Osteoblast (primary cell): ENCODE measurements around the gene HCN3. TPM values are rescaled to one million over a fixed set of nuclear protein-coding genes. Genes with fewer than 3 reads are reported as not detected.
"Not testable (repeated sequence)": the region's sequence is repeated elsewhere in the genome, so short reads cannot be mapped to it uniquely, and the experiment has no call there.

Experiments
- DNase-seq: peaks from one replicate; pipeline ENCODE4 v3.0.0; 2011; ENCODE audit warnings: low spot score, mixed read lengths; ENCODE audit not compliant: insufficient read length; ENCODE audit errors: missing footprints
- H2AFZ ChIP-seq: 2 replicates; pipeline ENCODE4 v1.6.0; 2011; ENCODE audit warnings: mild to moderate bottlenecking, low read length
- H3K27ac ChIP-seq: 2 replicates; pipeline ENCODE4 v1.5.1; 2011; ENCODE audit warnings: mild to moderate bottlenecking, low read depth, low read length, moderate library complexity
- H3K27me3 ChIP-seq: 2 replicates; pipeline ENCODE4 v1.6.0; 2012; ENCODE audit warnings: mild to moderate bottlenecking, control low read depth, inconsistent platforms, low read length, moderate library complexity; ENCODE audit not compliant: insufficient read depth
- H3K36me3 ChIP-seq: 2 replicates; pipeline ENCODE4 v1.5.1; 2011; ENCODE audit warnings: mild to moderate bottlenecking, low read length, control low read depth, moderate library complexity; ENCODE audit not compliant: insufficient read depth
- H3K4me1 ChIP-seq: 2 replicates; pipeline ENCODE4 v1.5.1; 2011; ENCODE audit warnings: mild to moderate bottlenecking, low read length, control low read depth, moderate library complexity; ENCODE audit not compliant: insufficient read depth
- H3K4me2 ChIP-seq: 2 replicates; pipeline ENCODE4 v1.6.0; 2011; ENCODE audit warnings: mild to moderate bottlenecking, low read length; ENCODE audit not compliant: insufficient read depth
- H3K4me3 ChIP-seq: fragments of 200-600 bp; sonication (generic); 3 replicates; pipeline ENCODE4 v1.5.1; 2012; ENCODE audit warnings: mild to moderate bottlenecking, low read length, inconsistent platforms; ENCODE audit not compliant: insufficient read depth
- H3K79me2 ChIP-seq: 2 replicates; pipeline ENCODE4 v1.6.0; 2012; ENCODE audit warnings: mild to moderate bottlenecking, low read length, control low read depth, inconsistent platforms; ENCODE audit not compliant: insufficient read depth
- H3K9me3 ChIP-seq: 2 replicates; pipeline ENCODE4 v1.5.1; 2011; ENCODE audit warnings: low read depth, low read length, control low read depth
- H4K20me1 ChIP-seq: 2 replicates; pipeline ENCODE4 v1.6.0; 2012; ENCODE audit warnings: mild to moderate bottlenecking, low read length, control low read depth; ENCODE audit not compliant: insufficient read depth
- total RNA-seq: library from RNA; depleted of rRNA; stranded (reverse); fragments of >200 nt; gene quantifications from 2 replicates; pipeline ENCODE4 v1.2.3, GENCODE V29; 2012
- TF ChIP-seq, protein P1 (sequence below): IDR thresholded peaks from 2 replicates; pipeline ENCODE4 v1.5.1; 2011; ENCODE audit warnings: mild to moderate bottlenecking, low read depth, low read length, moderate library complexity; ENCODE audit errors: extremely low read depth

The HCN3 gene
- total RNA-seq, 1 donor = 2.5 TPM

DNA sequence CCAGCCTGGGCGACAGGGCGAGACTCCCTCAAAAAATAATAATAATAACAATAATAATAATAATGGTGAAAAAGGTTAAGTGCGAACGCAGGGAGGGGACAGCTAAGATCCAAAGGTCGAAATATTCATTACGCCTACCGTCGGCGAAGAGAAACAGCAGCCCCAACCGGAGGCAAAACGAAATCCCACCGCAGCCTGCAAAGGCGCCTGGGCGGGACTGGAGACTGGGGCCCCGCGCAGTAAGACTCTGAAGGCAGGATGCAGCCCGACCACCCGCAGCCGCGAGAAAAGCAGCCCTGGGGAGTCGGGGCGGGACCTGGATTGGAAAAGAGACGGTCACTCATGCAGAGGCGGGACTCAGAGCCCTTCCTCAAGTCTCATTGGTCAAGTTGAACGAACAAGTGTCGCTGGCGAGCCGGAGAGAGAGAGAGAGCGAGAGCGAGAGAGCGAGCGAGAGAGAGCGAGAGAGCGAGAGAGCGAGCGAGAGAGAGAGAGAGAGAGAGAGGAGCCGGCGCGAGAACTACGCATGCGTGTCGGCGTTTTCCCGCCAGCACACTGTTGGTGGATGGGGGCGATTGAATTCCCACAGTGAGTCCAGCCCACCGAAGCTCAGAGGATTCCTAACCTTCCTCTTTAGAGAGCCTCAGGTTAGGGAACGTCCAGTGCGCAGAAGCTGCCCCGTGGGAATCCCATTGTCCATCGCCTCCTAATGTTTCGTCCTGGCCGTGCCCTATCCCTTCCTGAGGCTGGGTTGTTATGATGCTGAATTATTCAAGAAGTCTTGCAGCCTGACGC is 32.7 kb upstream of the HCN3 start:
- DNase-seq = peak; percentile 99
- H4K20me1 ChIP-seq = no peaks in the 10 kb centered on the region
- H3K36me3 ChIP-seq = peaks cover 11% of the 10 kb centered on the region
- no peaks in the 10 kb centered on the region for H3K27me3 ChIP-seq
- peaks cover 32% of the 10 kb centered on the region for H3K79me2 ChIP-seq
- H3K9me3 ChIP-seq = no peaks in the 10 kb centered on the region
- H3K27ac ChIP-seq = peak overlapping the region; percentile 75
- H3K4me3 ChIP-seq = peak overlapping the region; percentile 75
- peak overlapping the region; percentile 93 for H3K4me2 ChIP-seq
- H2AFZ ChIP-seq = peak overlapping the region; percentile 97
- H3K4me1 ChIP-seq = peaks cover 23% of the 10 kb centered on the region
- TF ChIP-seq, protein P1, sequence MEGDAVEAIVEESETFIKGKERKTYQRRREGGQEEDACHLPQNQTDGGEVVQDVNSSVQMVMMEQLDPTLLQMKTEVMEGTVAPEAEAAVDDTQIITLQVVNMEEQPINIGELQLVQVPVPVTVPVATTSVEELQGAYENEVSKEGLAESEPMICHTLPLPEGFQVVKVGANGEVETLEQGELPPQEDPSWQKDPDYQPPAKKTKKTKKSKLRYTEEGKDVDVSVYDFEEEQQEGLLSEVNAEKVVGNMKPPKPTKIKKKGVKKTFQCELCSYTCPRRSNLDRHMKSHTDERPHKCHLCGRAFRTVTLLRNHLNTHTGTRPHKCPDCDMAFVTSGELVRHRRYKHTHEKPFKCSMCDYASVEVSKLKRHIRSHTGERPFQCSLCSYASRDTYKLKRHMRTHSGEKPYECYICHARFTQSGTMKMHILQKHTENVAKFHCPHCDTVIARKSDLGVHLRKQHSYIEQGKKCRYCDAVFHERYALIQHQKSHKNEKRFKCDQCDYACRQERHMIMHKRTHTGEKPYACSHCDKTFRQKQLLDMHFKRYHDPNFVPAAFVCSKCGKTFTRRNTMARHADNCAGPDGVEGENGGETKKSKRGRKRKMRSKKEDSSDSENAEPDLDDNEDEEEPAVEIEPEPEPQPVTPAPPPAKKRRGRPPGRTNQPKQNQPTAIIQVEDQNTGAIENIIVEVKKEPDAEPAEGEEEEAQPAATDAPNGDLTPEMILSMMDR = no peak

DNA sequence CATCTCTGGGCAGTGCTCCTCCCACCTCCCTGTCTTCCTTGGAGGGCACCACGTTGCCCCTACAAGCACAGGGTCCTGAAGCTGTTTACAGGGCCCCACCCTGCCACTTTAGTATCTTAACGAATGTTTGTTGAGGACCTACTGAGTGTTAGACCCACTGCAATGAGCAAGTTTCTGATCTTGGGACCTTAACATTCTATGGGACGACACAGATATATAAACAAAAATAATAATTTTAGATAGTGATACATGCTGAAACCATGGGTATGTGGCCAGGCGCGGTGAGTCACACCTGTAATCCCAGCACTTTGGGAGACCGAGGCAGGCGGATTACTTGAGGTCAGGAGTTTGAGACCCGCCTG is 32.1 kb upstream of the HCN3 start:
- Histone ChIP-seq H3K4me1 (peaks cover 23% of the 10 kb centered on the region), H4K20me1 (no peaks in the 10 kb centered on the region), H3K4me3 (peak overlapping the region; percentile 75), H2AFZ (peak overlapping the region; percentile 97), H3K4me2 (peak overlapping the region; percentile 93), H3K27ac (peak overlapping the region; percentile 75), H3K79me2 (peaks cover 26% of the 10 kb centered on the region), H3K9me3 (no peaks in the 10 kb centered on the region), H3K27me3 (no peaks in the 10 kb centered on the region), H3K36me3 (peaks cover 11% of the 10 kb centered on the region)
- no peak for DNase-seq
- TF ChIP-seq, protein P1 = no peak

DNA sequence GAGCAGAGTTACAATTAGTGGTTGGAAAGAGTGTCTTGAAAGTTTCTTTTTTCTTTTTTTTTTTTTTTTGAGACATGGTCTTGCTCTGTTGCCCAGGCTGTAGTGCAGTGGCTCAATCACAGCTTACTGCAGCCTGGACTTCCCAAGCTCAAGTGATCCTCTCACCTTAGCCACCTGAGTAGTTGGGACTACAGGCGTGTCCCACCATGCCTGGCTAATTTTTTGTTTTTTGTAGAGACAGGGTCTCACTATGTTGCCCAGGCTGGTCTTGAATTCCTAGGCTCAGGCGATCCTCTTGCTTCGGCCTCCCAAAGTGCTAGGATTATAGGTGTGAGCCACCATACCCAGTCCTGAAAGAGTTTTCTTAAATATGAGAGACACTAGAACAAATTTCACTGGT is 30.5 kb upstream of the HCN3 start:
- H3K27me3 ChIP-seq, H3K4me3 ChIP-seq, H3K9me3 ChIP-seq, H3K4me2 ChIP-seq, H4K20me1 ChIP-seq, H2AFZ ChIP-seq, DNase-seq, H3K27ac ChIP-seq: not testable (repeated sequence)
- Histone ChIP-seq H3K4me1 (peaks cover 23% of the 10 kb centered on the region), H3K36me3 (peaks cover 16% of the 10 kb centered on the region), H3K79me2 (peaks cover 17% of the 10 kb centered on the region)

DNA sequence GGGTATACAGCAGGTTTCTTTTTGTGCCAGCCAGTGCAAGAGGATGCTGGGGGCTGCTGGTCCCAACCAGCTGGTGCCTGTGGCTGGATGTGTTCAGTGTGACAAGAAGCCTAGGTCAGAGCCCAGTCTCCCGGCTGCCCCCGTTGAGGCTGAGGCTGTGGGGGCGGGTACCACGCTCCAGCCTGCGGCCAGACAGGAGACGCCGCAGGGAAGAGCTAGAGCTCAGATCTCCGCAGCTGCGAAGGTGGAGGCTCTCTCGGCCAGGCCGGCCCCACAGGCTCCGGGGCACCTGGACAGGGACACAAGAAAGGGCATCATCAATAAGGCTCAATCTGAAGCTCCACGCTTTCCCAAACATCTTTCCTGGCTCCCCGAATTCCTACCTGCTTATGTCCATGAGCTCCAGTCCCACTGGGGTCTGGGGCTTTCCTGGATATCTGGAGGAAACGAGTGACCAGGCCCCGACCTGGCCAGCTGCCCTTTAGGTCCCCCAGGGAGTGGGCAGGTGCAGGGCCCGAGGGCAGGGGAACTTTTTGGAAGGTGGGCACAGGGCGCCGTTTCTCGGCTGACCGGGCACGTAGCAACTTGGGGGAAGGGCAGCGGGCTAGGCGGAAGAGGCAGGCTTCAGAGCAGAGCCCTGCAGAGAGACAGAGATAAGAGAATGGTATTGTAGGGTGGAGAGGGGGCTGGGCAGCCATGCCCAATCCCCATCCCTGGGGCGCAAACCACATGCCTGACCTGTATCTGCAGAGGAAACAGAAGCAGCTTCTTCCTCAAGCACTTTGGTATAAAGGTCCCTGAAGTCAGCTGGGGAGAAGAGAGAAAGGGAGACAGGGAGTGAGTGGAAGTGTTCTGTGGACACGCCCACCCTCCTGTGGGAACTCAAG is 29.4 kb upstream of the HCN3 start:
- peaks cover 20% of the 10 kb centered on the region for H3K4me1 ChIP-seq
- H3K27me3 ChIP-seq = no peaks in the 10 kb centered on the region
- no peak overlapping the region for H3K27ac ChIP-seq
- H3K4me3 ChIP-seq = no peak overlapping the region
- TF ChIP-seq, protein P1 = no peak
- DNase-seq = no peak
- H2AFZ ChIP-seq = no peak overlapping the region
- H3K4me2 ChIP-seq = no peak overlapping the region
- H4K20me1 ChIP-seq = no peaks in the 10 kb centered on the region
- no peaks in the 10 kb centered on the region for H3K9me3 ChIP-seq
- peaks cover 20% of the 10 kb centered on the region for H3K36me3 ChIP-seq
- H3K79me2 ChIP-seq = peaks cover 8% of the 10 kb centered on the region
